GM18520 (cell line): ENCODE data around the gene ZNF462.
A peak's percentile ranks its signal among the peaks of the same experiment; 100 is the strongest.

Experiments
- ATAC-seq: cut with Tn5 transposase; IDR thresholded peaks from one replicate; pipeline ENCODE4 v1.9.1; 2021; ENCODE audit not compliant: unreplicated experiment

Gene ZNF462

DNA sequence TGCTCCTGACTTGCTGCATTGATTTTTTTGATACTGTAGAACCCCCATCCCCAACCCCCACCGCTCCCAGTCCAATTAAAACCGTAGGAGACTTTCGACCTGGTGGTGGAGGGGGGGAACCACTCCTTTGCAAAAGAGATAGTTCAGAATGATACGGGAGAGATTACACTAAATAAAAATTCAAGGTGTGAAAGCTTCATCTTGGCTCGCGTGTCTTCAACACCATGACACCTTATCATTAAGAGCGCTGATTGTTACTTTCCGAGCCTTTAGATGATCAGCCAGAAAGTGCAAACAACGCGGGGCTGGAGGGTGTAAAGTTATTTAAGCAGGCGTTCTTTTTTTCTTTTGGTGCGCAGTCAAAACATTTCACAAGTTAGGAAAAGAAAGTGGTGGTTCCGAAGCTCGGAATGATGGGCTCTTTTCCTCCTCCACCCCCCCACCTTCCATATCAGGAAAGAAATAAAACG is 1.3 kb upstream of the ZNF462 start:
- no peak for ATAC-seq

DNA sequence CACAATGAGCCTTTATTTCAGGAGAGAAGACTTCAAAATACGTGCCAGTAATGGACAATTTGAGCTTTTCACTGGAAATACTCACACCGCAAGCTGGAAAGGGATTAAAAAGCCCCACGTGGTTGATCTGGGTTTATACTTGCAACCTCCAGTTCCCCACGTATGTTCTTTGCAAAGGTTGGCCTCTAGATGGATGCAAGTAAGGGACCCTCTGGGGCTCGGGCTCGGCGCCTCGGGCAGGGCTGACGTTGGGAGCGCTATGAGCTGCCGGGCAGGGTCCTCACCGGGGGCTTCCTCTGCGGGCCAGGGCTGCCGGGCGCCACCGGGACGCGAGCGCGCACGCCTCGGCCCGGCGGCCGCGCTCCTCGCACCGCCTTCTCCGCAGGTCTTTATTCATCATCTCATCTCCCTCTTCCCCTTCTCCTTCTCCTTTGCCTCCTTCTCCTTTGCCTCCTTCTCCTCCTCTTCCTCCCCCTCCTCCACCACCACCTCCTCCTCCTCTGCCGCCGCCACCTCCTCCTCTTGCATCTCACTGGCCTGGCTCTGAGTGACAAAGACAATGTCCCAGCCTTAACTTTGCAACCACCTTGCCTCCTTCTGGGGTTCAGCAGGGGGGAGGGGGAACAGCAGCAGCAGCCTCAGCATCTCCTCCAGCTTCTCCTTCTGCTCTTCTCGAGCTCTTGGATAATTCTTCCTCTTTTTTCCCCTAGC is 701 bp upstream of the ZNF462 start:
- no peak for ATAC-seq

GRCh38 chr9:106864373-106865143 is 1.6 kb downstream of the ZNF462 start:
- ATAC-seq = no peak

DNA sequence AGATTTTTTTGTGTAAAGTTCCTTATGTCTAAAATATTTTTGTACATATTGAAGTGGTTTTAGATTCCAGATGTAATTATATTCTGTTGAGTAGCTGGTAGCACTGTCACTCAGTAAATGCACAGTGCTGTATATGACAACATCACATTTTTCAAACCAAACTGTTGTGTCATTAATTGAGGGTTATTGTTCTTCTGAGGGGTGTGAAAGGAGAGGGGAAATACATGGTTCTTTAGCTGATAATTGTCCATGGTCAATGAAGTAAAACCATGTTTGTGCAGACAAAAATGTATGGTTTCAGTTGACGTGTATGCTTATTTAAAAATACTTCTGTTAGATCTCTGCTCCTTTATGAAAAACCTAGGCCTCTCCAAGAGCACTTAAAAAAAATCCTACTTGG is 3.3 kb downstream of the ZNF462 start:
- no peak for ATAC-seq

DNA sequence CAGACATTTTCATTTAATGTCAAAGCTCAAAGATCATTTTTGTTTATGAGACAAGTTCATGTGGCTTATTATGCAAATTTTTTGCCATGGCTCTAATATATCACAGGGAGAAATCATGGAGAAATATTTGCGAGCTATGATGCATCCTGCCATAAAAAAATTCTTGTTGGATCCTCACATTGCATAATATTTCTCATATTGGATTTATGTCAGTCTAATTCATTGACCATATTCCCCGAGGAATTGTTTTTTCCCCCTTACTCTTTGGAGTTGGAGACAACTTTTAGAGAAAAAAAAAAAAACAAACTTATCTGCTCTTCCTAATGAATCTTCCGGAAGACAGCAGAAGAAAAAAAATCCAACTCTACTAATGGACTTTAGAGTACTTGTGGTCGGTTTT is 4.3 kb downstream of the ZNF462 start:
- no peak for ATAC-seq

DNA sequence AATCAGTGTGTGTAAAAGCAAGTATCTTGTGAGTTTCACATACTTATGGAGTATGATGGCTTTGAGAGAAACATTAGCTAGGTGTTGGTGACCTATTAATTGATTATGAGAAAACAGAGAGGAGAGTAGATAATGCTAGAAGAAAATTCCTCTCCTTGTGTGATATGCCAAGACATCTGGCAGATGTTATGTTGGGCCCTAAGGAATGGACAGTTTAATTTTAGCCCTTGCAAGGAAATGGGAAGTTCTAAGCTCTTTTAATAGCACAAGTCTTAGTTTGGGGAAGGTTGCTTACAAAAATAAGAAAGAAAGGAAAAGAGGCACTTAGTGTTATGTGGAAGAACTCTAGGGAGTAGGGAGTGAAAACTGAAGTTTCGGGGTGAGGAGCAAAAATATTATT is 5.1 kb downstream of the ZNF462 start:
- no peak for ATAC-seq

DNA sequence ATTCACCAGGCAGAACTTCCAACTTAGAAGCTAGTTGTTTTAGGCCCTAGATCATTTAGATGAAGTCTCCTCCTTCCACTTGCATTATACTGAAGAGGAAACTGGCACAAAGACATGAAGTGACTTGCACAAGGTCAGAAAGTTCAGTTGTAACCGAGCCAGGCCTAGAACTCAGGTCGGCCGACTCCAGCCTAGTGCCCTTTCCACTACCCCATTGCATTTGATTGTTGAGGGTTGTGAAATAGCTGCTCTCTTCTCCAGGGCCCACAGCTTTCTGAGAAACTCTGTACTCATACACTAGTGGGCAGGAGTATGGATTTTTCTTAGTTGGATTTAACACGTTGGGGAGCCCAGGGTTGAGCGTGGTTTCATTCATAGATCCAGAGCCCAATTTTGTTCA is 5.6 kb downstream of the ZNF462 start:
- no peak for ATAC-seq

GRCh38 chr9:106869028-106869427 is 6.1 kb downstream of the ZNF462 start:
- ATAC-seq = no peak

DNA sequence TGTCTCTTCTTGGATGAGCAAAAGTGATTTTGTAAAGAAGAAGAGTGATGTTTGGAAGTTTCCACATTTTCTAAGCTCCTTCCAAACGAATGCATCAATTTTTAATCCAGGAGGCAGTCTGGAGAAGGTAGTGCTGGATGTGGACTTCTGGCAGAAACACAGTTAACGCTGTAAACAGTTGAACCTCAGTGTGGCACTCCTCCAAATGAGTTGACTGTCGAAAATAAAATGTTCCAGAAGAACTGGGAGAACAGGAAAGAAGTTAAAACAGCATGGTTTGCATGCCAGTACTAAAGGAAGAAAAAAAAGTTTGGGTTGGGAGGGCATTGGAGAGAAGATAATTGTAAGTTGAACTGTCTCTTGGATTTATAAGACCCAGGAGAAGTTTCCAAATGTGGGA is 6.5 kb downstream of the ZNF462 start:
- ATAC-seq = no peak

- no peak for ATAC-seq
These were observed 9.7 kb downstream of the ZNF462 start for GRCh38 chr9:106872641-106873040.

DNA sequence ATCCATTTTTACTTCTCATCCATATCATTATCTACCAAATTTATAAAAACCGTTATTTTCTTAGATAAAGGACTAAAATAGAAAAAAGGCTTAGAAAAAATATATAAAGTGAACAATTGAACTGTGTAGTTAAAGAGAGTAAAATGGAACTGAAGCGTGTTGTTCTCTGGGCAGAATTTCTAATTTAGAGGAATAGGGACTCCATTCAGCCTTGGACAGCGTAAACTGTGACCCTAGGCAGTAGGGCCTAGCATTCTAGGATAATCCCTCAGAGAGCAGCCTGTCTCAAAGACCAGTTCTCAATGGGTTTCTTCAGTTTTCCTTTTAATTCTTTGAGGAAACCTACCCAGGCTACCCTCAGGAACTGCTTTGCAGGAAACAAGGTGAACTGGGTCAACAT is 11.1 kb downstream of the ZNF462 start:
- no peak for ATAC-seq

DNA sequence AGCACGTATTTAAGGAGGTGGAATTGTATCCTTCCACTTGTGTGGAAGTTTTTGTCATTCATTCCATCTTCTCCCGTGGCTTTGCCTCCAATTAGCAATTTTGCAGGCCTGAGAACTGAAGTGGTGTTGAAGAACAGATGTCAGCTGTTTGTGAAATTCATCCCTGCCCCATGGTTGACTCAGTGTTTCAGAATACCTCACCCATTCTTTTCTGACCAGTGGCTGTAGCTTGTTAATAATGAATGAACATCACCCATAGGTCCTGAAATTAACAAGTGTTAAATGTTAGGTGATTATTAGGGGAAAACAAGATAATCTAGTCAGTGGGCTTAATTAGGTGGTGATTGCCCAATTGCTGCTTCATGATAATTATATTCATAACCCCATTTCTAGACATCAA is 11.7 kb downstream of the ZNF462 start:
- ATAC-seq = peak; percentile 56

DNA sequence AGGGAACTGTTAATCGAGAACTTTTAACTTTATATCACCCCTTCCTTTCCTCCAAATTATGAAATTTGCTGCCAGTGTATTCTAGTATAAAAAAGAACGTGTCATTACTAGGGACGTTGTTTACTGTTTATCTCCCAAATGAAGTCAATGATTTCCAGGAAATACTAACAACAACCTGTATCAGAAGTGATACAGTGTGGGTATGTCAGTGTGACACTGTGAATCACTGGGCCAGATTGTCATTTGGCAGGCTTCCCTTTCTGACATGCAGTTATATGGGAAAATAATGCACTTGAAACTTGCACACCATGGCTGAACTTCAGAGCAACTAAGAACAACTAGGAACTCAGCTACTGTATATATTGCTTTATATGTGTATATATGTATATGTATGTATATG is 12.6 kb downstream of the ZNF462 start:
- no peak for ATAC-seq

DNA sequence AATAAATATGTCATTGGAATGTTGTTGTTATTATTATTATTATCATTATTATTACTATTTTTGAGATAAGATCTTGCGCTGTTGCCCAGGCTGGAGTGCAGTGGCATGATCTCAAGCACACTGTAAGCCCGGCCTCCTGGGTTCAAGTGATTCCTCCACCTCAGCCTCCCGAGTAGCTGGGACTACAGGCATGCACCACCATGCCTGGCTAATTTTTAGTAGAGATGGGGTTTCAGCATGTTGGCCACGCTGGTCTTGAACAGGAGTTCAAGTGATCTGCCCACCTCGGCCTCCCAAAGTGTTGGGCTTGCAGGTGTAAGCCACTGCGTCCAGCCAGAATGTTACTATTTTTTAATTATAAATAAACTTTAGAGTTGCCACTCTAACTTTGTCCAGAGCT is 14.4 kb downstream of the ZNF462 start:
- no peak for ATAC-seq

DNA sequence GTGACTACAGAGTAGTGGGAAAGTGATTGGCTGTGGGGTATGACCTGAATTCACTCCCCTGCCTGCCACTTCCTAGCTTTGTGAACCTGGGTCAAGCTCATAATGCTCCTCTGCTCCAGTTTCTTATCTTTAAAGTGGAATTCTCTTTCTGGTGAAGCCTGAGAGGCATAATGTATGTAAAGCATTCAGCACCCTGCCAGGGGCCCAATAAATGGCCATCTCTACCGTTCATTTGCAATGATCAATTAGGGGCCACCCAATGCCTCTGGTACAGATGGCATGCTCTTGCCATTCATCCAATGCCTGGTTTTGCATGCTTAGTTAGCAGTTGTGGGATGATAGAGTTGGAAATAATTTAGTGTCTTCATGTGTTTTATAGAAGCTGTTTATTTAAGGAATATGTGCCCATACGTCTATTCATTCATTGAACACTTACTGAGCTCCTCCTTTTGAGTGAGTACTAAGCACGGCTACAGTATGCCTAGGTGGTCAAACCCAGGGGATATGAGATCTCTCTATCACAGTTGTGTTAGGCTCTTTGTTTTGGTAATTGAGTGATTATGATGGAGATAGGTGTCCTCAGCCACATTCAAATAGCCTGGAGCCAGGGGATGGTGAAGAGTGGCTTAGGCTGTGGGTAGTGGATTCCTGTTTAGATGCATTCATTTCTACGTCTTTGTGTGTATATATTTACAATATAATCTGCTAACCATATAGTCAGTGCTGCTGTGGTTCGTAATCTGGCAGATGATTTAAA is 15.3 kb downstream of the ZNF462 start:
- ATAC-seq = no peak

- ATAC-seq = no peak
These were observed 16.0 kb downstream of the ZNF462 start for GRCh38 chr9:106878934-106879333.

DNA sequence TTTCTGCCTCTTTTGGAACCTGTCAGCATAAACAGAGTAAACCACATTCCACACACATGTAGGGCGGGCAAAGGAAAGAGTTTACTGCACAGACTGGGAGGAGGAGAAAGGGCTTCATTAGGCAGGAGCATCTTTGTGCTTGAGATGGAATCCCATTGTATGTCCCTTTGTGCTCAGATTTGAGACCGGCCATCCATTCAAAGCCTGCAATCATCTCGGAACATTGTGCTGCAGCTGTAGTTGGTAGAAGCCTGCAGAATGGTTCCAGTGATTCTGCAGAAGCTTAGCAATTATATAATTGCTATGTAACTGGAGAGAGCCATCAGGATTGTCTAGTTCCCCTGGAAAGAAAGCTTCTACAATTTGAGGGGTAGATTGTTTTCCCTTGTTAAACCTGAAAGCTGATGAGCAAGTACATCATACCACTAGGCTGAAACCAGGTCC is 16.5 kb downstream of the ZNF462 start:
- no peak for ATAC-seq

DNA sequence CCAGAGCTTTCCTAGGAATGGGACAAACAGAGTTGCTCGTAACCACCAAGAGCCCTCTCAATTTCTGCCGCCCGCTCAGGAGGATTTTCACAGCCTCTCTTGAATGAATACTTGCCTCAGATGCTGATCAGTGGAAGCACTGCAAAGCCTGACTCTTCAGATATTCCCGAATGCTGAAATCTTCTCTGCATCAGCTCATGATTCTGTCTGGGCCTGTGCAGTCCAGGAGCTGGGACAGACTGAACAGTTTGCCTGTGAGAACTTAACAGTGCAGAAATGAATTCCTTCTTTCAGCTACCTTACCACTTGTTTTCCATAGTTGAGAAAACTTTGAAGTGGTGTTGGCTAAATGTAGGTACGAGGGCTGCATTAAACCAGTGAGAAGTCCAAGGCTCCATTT is 17.1 kb downstream of the ZNF462 start:
- ATAC-seq = no peak

DNA sequence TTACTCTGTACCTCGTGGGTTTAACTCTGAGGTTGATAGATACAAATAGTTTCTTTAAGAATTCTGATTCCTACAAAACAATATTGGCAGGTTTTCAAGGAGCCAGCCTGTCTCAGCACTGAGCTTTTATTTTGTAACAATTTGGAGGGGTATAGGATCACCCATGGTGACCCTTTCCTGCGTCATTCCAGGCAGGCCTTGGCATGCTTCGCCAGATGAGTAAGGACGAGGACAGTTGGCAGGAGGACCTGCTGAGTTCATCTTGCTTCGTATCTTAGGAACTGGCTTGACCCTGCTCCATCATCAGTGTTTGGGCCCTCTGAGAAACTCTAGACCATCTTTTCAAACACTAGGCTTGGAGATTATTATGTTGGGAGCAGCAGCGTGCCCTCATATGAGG is 17.9 kb downstream of the ZNF462 start:
- ATAC-seq = no peak

DNA sequence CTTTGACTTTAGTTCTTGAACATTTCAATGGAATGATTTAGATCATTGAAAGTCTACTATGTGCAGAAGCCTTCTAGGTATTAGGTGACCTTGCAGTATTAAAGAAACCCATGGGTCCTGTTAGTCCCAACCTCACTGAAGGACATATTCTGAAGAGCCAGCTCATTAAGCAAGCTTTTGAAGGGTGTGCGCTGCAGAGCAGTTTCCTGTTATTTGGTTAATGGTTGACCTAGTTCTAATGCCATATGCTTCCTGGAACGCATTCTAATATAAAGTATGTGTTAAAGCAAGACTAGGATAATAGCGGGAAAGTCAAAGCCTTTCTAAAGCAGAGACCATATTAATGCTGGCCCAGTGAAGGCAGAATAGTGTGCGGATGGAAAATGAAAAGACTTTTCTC is 20.1 kb downstream of the ZNF462 start:
- no peak for ATAC-seq

- ATAC-seq = no peak
These were observed 20.7 kb downstream of the ZNF462 start for GRCh38 chr9:106883626-106884190.
